22Rv1 (cell line): ENCODE measurements around the gene TRMT61B.

ENCODE experiments used
- CTCF ChIP-seq: fragments of 450-650 bp; IDR thresholded peaks from 2 replicates; pipeline ENCODE4 v1.5.1; 2017; ENCODE audit warnings: mild to moderate bottlenecking
- ZFX ChIP-seq: fragments of 450-650 bp; IDR thresholded peaks from 2 replicates; pipeline ENCODE4 v1.6.1; 2017; ENCODE audit warnings: antibody characterized with exemption, borderline replicate concordance

- TF ChIP-seq CTCF (peak; percentile 85), ZFX (no peak)
Measured at GRCh38 chr2:28821295-28821958, 48.7 kb downstream of the TRMT61B start.
